ENCODE measurements around the gene KCTD7. TPM values are rescaled to one million over a fixed set of nuclear protein-coding genes. Genes with fewer than 3 reads are reported as not detected.
A peak's percentile ranks its signal among the peaks of the same experiment; 100 is the strongest.
"Not testable (repeated sequence)": the region's sequence is repeated elsewhere in the genome, so short reads cannot be mapped to it uniquely, and the experiment has no call there.

The KCTD7 gene
- 7.2 and 7.9 TPM in 2 replicates for total RNA-seq (2014; rRNA removed; shearing (Covaris generic))

DNA sequence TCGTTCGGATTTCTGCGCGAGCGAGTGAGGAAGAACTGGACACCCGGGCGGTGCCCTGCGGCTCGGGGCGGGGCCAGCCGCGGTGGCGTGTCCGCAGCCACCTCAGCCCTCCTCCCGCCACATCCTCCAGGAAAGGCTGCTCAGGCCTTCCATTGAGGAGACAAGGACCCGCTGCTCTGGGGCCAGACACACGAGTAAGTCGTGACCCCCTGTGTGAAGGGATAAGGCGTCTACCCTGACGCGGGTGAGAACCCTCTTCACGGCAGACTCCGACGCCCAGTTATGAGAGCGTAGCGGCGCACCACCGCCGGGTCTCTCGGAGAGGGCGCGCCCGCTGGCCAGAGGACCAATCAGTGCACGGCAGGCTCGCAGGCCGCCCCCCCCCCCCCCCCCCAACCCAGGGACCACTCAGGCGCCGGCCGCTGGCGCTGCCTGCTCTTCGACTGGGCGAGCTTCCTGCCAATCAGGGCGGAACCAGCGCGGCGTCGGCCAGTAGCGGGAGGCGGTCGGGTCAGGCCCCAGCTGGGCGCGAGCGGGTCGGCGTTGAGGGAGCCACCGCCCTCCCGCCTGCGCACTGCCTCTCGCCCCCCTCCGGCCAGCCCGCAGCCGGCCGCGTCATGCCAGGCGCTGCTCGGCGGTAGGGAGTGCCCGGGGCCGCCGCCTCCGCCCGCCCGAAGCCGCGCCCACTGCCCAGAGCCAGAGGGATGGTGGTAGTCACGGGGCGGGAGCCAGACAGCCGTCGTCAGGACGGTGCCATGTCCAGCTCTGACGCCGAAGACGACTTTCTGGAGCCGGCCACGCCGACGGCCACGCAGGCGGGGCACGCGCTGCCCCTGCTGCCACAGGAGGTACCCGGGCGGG, at the start of gene KCTD7:
Gene KCTD7 (plus strand): TSS at position 521 of the 861 bp plus-strand sequence. CDS start 184 bp downstream, at position 705.
- DNase-seq (ENCODE audit: low read depth): peak; percentile 98

DNA sequence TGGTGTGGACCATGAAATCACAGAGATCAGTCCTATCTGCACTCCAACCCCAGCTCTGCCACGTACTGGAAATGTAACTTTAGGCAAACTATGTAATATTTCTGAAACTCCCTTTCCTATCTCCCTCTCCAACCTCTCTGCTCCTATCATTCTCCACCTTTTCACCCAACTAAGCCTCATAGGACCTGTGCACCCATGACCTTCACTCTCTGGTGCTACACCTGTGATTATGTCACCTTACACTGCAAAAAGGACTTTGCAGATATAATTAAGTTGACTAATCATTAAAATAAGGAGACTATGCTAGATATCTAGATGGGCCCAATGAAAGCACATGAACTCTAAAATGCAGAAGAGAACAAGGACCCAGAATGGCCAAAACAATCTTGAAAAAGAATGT, 48.3 kb upstream of the KCTD7 start:
- not testable (repeated sequence) for DNase-seq (ENCODE audit: low read depth)

DNA sequence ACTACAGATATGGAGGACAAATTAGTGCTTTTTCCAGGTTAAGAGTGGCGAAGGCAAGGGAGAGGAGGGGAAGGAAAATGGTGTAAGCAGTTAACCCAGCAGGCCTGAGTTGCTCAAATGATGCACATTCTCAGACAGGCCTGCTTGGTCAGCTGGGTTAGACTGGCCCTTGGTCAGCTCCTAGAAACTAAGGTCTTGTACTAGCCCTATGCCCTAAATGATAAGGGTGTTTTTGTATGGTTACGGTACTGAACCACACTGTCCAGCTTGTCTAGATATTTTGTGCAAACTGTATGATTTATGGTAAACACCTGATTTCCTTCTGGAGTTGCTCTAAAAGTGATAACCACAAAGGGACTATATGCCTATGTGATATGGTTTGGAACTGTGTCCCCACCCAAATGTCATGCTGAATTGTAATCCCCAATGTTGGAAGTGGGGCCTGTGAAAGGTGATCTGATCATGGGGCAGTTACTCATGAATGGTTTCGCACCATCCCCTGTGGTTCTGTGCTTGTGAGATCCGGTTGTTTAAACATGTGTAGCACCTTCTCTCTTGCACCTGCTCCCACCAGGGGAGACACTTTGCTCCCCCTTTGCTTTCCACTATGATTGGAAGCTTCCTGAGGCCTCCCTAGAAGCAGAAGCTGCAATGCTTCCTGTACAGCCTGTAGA, 45.7 kb upstream of the KCTD7 start:
- DNase-seq (ENCODE audit: low read depth): not testable (repeated sequence)

DNA sequence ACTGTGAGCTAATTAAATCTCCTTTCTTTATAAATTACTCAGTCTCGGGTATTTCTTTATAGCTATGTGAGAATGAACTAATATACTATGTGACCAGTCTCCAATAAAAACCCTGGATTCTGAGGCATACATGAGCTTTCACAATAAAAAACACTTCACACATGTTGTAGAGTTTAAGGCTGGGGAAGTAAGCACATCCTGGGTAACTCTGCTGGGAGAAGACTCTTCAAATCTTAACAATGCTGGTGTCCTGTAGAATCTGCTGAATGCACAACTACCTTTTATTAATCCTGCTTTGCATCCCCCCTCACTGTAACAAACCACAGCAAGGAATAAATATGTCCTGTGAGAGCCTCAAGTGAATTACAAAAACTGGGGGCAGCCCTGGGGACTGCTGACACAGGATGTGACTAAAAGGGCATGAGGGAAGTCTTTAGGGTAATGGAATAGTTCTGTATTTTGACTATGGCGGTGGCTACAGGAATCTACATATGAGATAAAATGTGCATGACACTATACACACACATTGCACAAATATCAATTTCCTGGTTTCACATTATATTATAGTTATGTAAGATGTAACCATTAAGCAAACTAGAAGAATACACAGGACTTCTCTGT, 45.1 kb upstream of the KCTD7 start:
- no peak for DNase-seq (ENCODE audit: low read depth)

DNA sequence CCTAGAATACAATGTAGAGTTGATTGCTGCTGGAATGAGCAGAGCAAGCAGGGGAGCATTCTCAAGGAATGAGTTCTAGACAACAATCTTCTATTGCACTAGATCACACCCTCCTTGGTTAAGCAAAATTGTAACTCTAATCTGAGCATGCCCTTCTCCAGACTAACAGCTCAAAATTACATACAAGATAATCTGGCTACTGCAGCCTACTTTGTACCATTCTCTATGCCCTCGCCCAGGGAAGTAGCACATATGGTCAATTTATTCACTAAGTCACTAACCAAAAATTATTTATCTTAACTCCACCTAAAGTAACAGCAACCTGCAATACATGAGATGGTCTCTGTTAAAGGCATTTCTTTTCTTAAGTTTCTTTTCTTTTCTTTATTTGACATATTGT, 42.5 kb upstream of the KCTD7 start:
- no peak for DNase-seq (ENCODE audit: low read depth)

DNA sequence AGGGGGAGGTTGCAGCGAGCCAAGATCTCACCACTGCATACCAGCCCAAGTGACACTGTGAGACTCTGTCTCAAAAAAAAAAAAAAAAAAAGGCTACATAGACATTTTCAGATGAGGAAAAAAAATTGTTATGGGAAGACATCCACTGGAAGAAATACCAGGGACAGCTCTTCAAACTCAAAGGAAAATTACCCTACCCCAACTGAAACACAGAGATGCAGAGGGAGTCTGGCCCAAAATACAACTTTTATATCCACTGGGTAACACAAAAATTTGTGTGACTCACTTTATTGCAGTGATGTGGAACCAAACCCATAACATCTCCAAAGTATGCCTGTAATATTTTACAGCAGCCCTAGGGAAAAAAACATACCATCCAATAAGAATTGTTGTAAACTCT, 40.5 kb upstream of the KCTD7 start:
- DNase-seq (ENCODE audit: low read depth): not testable (repeated sequence)

DNA sequence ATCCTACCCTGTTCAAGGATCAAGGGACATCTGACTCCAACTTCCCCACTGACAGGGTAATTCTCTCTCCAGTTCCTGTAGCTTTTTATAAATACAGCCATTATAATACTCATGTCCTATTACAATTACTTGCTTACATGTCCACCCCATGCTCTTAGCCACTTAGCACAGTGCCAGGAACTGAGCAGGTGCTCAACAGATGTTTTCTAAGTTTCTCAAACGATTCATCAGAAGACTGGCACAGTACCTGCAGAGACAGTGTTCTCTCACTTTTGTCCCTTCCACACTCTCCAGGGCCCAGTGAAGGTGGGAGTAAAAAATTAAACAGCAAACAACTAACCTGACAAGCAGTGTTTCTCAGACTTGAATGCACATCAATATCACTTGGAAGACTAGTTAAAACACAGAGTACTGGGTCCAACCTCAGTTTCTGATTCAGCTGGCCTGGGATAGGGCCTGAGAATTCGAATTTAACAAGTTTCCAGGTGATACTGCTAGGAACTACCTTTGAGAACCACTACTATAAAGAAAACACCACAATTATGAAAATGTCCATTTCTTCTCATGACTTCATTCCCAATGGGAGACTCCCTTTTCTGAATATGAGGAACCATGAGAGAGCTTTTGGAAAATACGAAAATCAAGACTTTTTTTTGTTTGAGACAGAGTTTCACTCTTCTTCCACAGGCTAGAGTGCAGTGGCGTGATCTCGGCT, 39.7 kb upstream of the KCTD7 start:
- DNase-seq (ENCODE audit: low read depth): peak; percentile 14

DNA sequence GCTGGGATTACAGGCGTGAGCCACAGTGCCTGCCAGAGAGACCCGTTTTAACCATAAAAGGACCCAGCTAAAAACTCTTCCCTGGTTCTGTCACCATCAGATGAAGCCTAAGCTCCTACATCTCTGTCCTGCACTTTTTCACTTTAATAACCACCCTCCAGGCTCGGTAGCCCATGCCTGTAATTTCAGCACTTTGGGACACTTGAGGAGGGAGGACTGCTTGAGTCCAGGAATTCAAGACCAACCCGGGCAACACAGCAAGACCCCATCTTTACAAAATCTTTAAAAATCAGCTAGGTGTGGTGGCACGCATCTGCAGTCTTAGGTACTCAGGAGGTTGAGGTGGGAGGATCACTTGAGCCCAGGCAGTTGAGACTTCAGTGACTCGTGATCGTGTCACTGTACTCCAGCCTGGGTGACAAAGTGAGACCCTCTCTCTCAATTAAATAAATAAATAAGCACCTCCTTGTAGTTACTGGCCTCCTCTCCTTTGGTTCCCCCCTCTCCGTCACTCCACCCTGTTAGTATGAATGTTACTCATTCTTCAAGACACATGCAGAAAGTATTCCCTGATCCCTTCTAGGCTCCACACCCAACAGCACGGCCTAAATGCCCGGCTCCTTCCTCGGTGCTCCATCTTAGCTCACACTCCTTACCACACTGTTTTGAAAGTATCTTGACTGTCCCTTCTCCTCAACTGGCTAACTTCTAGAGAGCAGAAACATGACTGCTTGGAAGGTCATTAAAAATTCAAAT, 38.2 kb upstream of the KCTD7 start:
- peak; percentile 29 for DNase-seq (ENCODE audit: low read depth)

DNA sequence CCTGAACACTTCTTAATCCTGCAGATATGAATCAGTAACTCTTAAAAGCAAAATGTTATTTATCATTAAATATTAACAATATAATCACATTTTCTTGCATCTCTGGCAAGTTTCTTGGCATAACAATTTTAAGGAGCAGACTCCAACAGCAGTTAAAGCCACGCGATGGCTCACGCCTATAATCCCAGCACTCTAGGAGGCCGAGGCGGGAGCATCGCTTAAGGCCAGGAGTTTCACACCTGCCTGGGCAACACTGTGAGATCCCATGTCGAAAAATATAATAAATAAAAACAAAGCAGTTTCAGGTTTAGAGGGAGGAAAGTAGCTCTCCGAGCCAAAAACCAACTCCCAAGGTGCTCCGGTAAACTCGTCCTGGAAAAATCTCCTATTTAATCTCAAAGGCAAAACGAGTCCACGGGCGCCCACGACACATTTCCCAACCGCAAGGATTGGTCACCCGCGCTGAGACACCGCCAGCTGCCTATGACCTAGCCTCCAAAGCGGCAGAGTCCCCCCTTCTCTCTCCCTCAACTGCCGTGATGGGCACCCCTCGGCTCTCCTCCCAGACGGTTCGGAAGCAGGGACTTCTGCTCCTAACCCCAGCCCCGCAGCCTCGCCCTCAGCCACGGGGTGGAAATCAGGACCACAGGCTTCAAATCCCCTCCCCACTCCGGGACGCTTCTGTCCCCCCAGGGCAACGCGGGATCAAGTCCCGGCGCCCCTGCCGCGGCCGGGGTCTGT, 37.5 kb upstream of the KCTD7 start:
- peak; percentile 20 for DNase-seq (ENCODE audit: low read depth)

DNA sequence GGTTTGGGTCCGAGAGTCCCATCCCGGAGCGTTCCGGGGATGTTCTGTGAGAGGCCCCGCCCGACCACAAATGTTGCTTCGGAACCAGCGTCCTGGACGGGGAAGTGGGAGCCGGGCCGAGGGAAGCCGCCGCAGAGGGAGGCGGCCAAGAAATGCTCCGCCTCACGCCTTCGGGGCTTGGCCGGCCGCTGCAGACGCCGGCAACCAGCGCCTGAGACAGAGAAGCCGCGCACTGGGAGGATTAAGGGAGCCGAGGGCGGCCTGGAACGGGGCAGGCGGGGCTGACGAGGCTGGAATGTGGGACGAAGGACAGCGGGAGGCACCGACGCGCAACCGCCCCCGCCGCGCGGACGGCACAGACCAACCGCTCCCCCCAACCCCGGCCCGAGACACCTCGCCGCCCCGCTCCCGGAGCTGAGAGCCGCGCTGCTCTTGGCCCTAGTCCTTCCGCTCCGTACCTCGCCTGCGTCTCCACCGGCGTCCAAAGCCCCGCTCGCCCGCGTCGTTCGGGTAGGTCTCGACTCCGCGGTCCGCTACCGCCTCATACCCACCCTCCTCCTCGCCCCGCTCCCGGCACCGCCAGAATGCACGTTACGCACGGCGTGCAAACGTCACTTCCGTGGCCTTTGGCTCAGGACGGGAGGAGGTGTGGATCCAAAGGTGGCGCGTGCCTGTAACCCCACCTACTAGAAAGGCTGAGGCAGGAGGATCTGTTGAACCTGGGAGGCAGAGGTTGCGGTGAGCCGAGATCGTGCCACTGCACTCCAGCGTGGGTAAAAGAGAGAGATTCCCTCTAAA, 36.7 kb upstream of the KCTD7 start:
- DNase-seq (ENCODE audit: low read depth): peak; percentile 90

DNA sequence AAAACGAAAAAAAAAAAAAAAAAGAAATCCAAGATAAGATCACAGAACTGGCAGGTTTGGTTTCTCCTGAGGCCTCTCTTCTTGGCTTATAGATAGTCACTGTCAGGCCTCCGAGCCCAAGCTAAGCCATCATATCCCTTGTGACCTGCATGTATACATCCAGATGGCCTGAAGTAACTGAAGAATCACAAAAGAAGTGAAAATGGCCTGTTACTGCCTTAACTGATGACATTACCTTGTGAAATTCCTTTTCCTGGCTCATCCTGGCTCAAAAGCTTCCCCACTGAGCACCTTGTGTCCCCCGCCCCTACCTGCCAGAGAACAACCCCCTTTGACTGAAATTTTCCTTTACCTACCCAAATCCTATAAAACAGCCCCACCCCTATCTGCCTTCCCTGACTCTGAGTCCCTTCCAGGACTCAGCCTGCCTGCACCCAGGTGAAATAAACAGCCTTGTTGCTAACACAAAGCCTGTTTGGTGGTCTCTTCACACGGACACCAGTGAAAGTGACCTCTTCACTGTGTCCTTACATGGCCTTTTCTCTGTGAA, 36.0 kb upstream of the KCTD7 start:
- DNase-seq (ENCODE audit: low read depth): not testable (repeated sequence)

DNA sequence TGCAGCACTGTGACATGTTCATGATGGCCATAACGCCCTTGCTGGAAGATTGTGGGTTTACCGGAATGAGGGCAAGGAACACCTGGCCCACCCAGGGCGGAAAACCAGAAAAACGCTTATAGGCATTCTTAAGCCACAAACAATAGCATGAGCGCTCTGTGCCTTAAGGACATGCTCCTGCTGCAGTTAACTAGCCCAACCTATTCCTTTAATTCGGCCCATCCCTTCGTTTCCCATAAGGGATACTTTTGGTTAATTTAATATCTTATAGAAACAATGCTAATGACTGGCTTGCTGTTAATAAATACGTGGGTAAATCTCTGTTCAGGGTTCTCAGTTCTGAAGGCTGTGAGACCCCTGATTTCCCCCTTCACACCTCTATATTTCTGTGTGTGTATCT, 34.6 kb upstream of the KCTD7 start:
- not testable (repeated sequence) for DNase-seq (ENCODE audit: low read depth)

DNA sequence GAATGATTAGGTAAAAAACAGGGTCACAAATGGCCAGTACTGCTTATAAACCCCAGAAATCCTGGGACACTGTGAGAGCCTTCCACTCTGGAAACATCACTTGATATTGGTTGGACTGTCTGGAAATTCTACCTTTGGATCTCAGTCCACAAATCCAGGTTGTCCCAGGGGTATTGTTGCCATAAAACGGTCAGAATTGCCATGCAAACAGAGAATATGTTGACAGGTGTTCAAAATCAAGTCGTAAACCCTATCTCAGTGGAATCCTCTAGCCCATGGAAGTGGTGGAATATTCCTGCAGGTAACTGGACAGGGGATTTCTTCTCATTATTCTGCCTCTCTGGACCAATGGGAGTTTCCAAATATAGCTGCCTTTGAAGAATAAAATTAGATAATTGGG, 31.2 kb upstream of the KCTD7 start:
- no peak for DNase-seq (ENCODE audit: low read depth)

DNA sequence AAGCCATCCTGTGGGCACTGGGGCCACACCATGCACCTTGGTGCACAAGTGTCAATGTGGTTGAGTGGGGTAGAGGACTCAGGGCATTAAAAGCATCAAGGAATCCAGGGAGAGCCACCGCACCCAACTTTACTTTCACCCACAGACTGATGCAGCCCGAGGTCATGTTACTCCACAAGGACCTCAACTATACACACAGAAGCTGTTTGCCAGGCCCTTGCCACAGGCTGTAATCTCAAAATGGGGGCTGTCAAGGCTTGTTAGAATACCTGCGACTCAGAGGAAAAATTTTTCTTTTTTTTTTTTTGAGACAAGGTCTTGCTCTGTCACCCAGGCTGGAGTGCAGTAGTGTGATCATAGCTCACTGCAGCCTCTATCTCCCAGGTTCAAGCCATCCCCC, 26.5 kb upstream of the KCTD7 start:
- DNase-seq (ENCODE audit: low read depth): no peak

DNA sequence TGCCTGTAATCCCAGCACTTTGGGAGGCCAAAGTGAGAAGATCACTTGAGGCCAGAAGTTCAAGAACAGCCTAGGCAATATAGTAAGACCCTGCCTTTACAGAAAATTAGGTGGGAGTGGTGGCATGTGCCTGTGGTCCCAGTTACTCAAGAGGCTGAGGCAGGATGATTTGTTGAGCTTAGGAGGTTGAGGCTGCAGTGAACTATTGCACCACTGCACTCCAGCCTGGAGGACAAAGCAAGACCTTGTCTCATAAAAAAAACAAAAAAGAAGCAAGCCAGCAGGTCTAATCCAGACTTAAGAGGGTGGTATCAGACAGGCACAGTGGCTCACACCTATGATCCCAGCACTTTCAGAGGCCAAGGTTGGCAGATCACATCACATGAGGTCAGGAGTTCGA, 24.5 kb upstream of the KCTD7 start:
- no peak for DNase-seq (ENCODE audit: low read depth)

DNA sequence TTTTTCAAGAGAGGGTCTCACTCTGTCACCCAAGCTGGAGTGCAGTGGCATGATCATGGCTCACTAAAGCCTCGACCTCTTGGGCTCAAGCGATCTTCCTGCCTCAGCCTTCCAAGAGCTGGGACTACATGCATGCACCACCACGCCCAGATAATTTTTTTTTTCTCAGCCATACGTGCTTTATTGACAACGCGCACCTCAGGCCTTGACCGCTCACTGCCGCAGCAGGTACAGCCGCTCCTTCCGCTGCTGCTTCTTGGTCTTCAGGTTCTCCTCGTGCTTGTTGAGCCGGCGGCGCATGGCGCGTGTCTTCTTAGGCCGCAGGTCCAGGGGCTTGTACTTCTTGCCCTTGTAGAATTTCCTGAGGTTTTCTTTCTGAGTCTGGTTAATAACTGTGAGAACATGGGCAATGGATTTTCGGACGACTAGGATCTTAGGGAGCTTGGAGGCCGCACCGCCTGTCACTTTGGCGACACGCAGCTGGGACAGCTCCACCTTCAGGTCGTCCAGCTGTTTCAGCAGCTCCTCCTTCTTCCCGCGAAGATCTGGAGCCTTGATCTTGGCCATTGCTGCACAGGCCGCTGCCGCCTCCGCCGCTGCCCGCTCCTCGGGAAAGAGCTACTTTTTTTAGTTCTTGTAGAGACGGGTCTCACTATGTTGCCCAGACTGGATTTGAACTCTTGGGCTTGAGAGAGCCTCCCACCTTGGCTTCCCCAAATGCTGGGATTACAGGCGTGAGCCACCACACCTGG, 22.0 kb upstream of the KCTD7 start:
- DNase-seq (ENCODE audit: low read depth): not testable (repeated sequence)

DNA sequence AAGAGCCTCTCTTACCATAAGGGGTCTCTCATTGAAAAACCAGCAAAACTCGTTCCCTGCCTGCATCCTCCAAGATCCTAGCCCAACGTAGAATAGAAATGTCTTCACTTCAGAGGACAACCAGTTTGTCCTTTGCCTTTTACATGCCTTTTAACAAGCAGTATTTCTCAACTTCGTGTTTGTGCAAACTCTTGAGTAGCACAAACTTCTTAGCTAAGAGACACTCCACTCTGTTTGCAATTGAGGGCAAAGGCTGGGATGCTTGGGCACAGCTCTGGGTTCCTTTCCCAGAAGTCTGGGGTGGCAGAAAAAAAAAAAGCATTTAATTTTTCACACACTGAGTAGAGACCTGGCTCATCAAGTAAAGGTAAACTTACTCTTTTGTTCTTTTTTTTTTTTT, 19.5 kb upstream of the KCTD7 start:
- DNase-seq (ENCODE audit: low read depth): no peak

DNA sequence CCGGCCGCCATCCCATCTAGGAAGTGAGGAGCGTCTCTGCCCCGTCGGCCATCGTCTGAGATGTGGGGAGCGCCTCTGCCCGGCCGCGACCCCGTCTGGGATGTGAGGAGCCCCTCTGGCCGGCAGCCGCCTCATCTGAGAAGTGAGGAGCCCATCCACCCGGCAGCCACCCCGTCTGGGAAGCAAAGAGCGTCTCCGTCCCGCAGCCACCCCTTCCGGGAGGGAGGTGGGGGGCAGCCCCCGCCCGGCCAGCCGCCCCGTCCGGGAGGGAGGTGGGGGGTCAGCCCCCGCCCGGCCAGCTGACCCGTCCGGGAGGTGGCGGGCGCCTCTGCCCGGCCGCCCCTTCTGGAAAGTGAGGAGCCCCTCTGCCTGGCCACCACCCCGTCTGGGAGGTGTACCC, 14.1 kb upstream of the KCTD7 start:
- not testable (repeated sequence) for DNase-seq (ENCODE audit: low read depth)

DNA sequence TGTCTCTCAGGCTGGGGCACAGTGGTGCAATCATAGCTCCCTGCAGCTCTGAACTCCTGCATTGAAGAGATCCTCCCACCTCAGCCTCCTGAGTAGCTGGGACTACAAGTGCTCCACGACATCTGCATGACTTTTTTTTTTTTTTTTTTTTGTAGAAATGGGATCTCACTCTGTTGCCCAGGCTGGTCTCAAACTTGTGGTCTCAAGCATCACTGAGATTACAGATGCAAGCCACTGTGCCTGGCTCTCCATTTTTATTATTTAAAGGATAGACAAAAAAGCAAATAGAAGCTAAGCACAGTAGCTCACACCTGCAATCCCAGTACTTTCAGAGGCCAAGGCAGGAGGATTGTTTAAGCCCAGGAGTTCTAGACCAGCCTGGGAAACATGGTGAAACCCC, 13.0 kb upstream of the KCTD7 start:
- no peak for DNase-seq (ENCODE audit: low read depth)
